OCI-LY1 (cell line): Measurements from ENCODE around the gene GRIN3B.

Source experiments
- H2AFZ ChIP-seq: fragments of 200-600 bp; sonication (generic), shearing (Covaris generic); 2 replicates; pipeline ENCODE4 v1.6.0; 2014; ENCODE audit warnings: antibody characterized with exemption, mild to moderate bottlenecking, low read length
- H3F3A ChIP-seq: fragments of 200-600 bp; sonication (generic), shearing (Covaris generic); 2 replicates; pipeline ENCODE4 v1.6.0; 2014; ENCODE audit warnings: mild to moderate bottlenecking, antibody characterized with exemption, low read length, moderate library complexity; ENCODE audit not compliant: insufficient read depth
- H3K27ac ChIP-seq: fragments of 200-600 bp; sonication (generic); 2 replicates; pipeline ENCODE4 v1.5.1; 2014; ENCODE audit warnings: low read length, mixed run types, mild to moderate bottlenecking, low read depth; ENCODE audit not compliant: poor library complexity, severe bottlenecking
- H3K27me3 ChIP-seq: fragments of 200-600 bp; sonication (generic); 2 replicates; pipeline ENCODE4 v1.6.0; 2014; ENCODE audit warnings: antibody characterized with exemption, mild to moderate bottlenecking, low read length, moderate library complexity; ENCODE audit not compliant: insufficient read depth
- H3K36me3 ChIP-seq: fragments of 200-600 bp; sonication (generic); 2 replicates; pipeline ENCODE4 v1.6.1; 2014; ENCODE audit warnings: mild to moderate bottlenecking, antibody characterized with exemption, low read length, moderate library complexity, mixed read lengths; ENCODE audit not compliant: insufficient read depth
- H3K4me1 ChIP-seq: fragments of 200-600 bp; sonication (generic); 2 replicates; pipeline ENCODE4 v1.5.1; 2014; ENCODE audit warnings: mild to moderate bottlenecking, low read length, moderate library complexity; ENCODE audit not compliant: insufficient read depth, severe bottlenecking
- H3K4me2 ChIP-seq: fragments of 200-600 bp; sonication (generic), shearing (Covaris generic); 2 replicates; pipeline ENCODE4 v1.6.1; 2014; ENCODE audit warnings: low read length
- H3K4me3 ChIP-seq: fragments of 200-600 bp; sonication (generic); 2 replicates; pipeline ENCODE4 v1.5.1; 2014; ENCODE audit warnings: low read length, low read depth, mild to moderate bottlenecking, mixed read lengths; ENCODE audit not compliant: poor library complexity, severe bottlenecking
- H3K79me2 ChIP-seq: fragments of 200-600 bp; shearing (Covaris generic); 2 replicates; pipeline ENCODE4 v1.6.1; 2016; ENCODE audit warnings: mixed run types, low read length, mixed read lengths; ENCODE audit not compliant: insufficient read depth
- H3K9ac ChIP-seq: fragments of 200-600 bp; sonication (generic), shearing (Covaris generic); 2 replicates; pipeline ENCODE4 v1.6.1; 2014; ENCODE audit warnings: mild to moderate bottlenecking, low read length, mixed read lengths
- H3K9me2 ChIP-seq: fragments of 200-600 bp; sonication (generic), shearing (Covaris generic); 2 replicates; pipeline ENCODE4 v1.6.1; 2014; ENCODE audit warnings: low read depth, mild to moderate bottlenecking, low read length, mixed read lengths
- H3K9me3 ChIP-seq: fragments of 200-600 bp; shearing (Covaris generic); 2 replicates; pipeline ENCODE4 v1.6.1; 2014; ENCODE audit warnings: low read length, mixed read lengths
- H4K20me1 ChIP-seq: fragments of 200-600 bp; sonication (generic), shearing (Covaris generic); 2 replicates; pipeline ENCODE4 v1.6.0; 2016; ENCODE audit warnings: mild to moderate bottlenecking, low read length; ENCODE audit not compliant: insufficient read depth
- CTCF ChIP-seq: fragments of 200-600 bp; sonication (generic), shearing (Covaris generic); IDR thresholded peaks from 2 replicates; pipeline ENCODE4 v1.5.1; 2017; ENCODE audit warnings: mild to moderate bottlenecking, antibody characterized with exemption, low read length, moderate library complexity, mixed read lengths
- EZH2 ChIP-seq: fragments of 200-600 bp; sonication (generic), shearing (Covaris generic); IDR thresholded peaks from 2 replicates; pipeline ENCODE4 v1.8.0; 2017; ENCODE audit warnings: borderline replicate concordance, mixed run types, mild to moderate bottlenecking, antibody characterized with exemption, low read length, moderate library complexity, mixed read lengths

GRIN3B gene

GRCh38 chr19:1055028-1055425 lies 54.8 kb downstream of the GRIN3B start:
- Histone ChIP-seq H3K9ac (no peak overlapping the region), H3K4me3 (no peak overlapping the region)
- TF ChIP-seq CTCF (no peak), EZH2 (no peak)

GRCh38 chr19:1055886-1056620 lies 55.8 kb downstream of the GRIN3B start:
- no peak overlapping the region for H3K9ac ChIP-seq
- H3K4me2 ChIP-seq = no peak overlapping the region
- no peaks in the 10 kb centered on the region for H3K9me3 ChIP-seq
- H3K4me3 ChIP-seq = no peak overlapping the region
- H3K36me3 ChIP-seq = peaks cover 43% of the 10 kb centered on the region; the same call in 1 of the 2 replicates
- H3K27ac ChIP-seq = no peak overlapping the region
- H3K27me3 ChIP-seq = no peaks in the 10 kb centered on the region
- H3K9me2 ChIP-seq = no peaks in the 10 kb centered on the region
- no peaks in the 10 kb centered on the region for H3K79me2 ChIP-seq
- H4K20me1 ChIP-seq = no peaks in the 10 kb centered on the region
- no peak overlapping the region for H2AFZ ChIP-seq
- no peaks in the 10 kb centered on the region for H3F3A ChIP-seq
- TF ChIP-seq CTCF (no peak), EZH2 (no peak)
- H3K4me1 ChIP-seq = peaks cover 4% of the 10 kb centered on the region

More at GRCh38 chr19:1055028-1055425, 54.8 kb downstream of the GRIN3B start:
- Histone ChIP-seq H4K20me1 (no peaks in the 10 kb centered on the region), H3K79me2 (no peaks in the 10 kb centered on the region), H3K9me3 (no peaks in the 10 kb centered on the region), H3K36me3 (peaks cover 43% of the 10 kb centered on the region; the same call in 1 of the 2 replicates), H3K9me2 (no peaks in the 10 kb centered on the region), H3K4me2 (no peak overlapping the region), H3K4me1 (peaks cover 4% of the 10 kb centered on the region), H2AFZ (no peak overlapping the region), H3K27me3 (no peaks in the 10 kb centered on the region), H3K27ac (no peak overlapping the region), H3F3A (no peaks in the 10 kb centered on the region)

GRCh38 chr19:1057176-1057855 lies 57.1 kb downstream of the GRIN3B start:
- Histone ChIP-seq H3K9me3 (no peaks in the 10 kb centered on the region), H3K4me3 (no peak overlapping the region), H3F3A (no peaks in the 10 kb centered on the region), H3K79me2 (no peaks in the 10 kb centered on the region), H3K9ac (no peak overlapping the region), H3K36me3 (peaks cover 50% of the 10 kb centered on the region; the same call in 1 of the 2 replicates), H3K4me2 (no peak overlapping the region), H2AFZ (no peak overlapping the region), H3K27ac (no peak overlapping the region), H3K4me1 (peaks cover 4% of the 10 kb centered on the region), H3K9me2 (no peaks in the 10 kb centered on the region), H3K27me3 (no peaks in the 10 kb centered on the region), H4K20me1 (no peaks in the 10 kb centered on the region)
- TF ChIP-seq EZH2 (no peak), CTCF (peak; percentile 49; the same call in 1 of the 2 replicates)
